SK-N-SH (cell line): Measurements from ENCODE around the gene HSPB7. TPM values are rescaled to one million over a fixed set of nuclear protein-coding genes. Genes with fewer than 3 reads are reported as not detected.

Experiments
- CTCF ChIA-PET: fragments of 300-600, 350-600 bp; formaldehyde crosslinking; extraction: SDS; loops from one replicate; lab custom pipeline; 2021; lab: Yijun Ruan, JAX
- POLR2A ChIA-PET: fragments of 350-600 bp; sonication (Branson Sonifier 250); formaldehyde crosslinking; extraction: SDS; loops from one replicate; lab custom pipeline; 2020; ENCODE audit warnings: antibody characterized with exemption, inconsistent platforms; lab: Yijun Ruan, JAX
- DNase-seq: peaks from one replicate; pipeline ENCODE4 v3.0.0; 2012
- H2AFZ ChIP-seq: fragments of 200-600 bp; sonication (generic); 2 replicates; pipeline ENCODE4 v1.8.1; 2016; ENCODE audit warnings: antibody characterized with exemption, mild to moderate bottlenecking, low read depth
- H3F3A ChIP-seq: fragments of 200-600 bp; sonication (generic); replicated peaks from 2 replicates; pipeline ENCODE3; 2016; ENCODE audit warnings: antibody characterized with exemption, mild to moderate bottlenecking; ENCODE audit not compliant: insufficient read depth
- H3K27ac ChIP-seq, 2 experiments: fragments of 200-500 bp in 1 of 2; fragments of 200-600 bp in 1 of 2; sonication (Bioruptor generic) in 1 of 2; sonication (generic), shearing (Covaris generic) in 1 of 2; 2 replicates each; pipeline versions ENCODE4 v1.5.1 to v1.6.1; 2014 to 2016; ENCODE audit warnings: low read depth in 2 of 2, inconsistent platforms in 1 of 2, low read length in 1 of 2, mild to moderate bottlenecking in 1 of 2, mixed read lengths in 1 of 2
- H3K27me3 ChIP-seq: fragments of 200-600 bp; sonication (generic), shearing (Covaris generic); 2 replicates; pipeline ENCODE4 v1.6.1; 2016; ENCODE audit warnings: mixed run types; ENCODE audit not compliant: insufficient read depth
- H3K36me3 ChIP-seq, 2 experiments: fragments of 200-500 bp in 1 of 2; fragments of 200-600 bp in 1 of 2; sonication (Bioruptor generic) in 1 of 2; sonication (generic) in 1 of 2; replicated peaks in 1 of 2; 2 replicates each; pipeline versions ENCODE3 to v1.5.1; 2014 to 2016; ENCODE audit warnings: low read length in 1 of 2, mild to moderate bottlenecking in 1 of 2; ENCODE audit not compliant: insufficient read depth in 2 of 2, control insufficient read depth in 1 of 2
- H3K4me1 ChIP-seq, 2 experiments: fragments of 200-500 bp in 1 of 2; fragments of 200-600 bp in 1 of 2; sonication (Bioruptor generic) in 1 of 2; sonication (generic), shearing (Covaris generic) in 1 of 2; 2 replicates each; pipeline versions ENCODE4 v1.5.1 to v1.6.1; 2014 to 2016; ENCODE audit warnings: low read depth in 1 of 2, low read length in 1 of 2, mixed run types in 1 of 2; ENCODE audit not compliant: insufficient read depth in 2 of 2, control insufficient read depth in 1 of 2
- H3K4me2 ChIP-seq: fragments of 200-600 bp; sonication (generic), shearing (Covaris generic); 2 replicates; pipeline ENCODE4 v1.6.1; 2017; ENCODE audit warnings: mixed run types
- H3K4me3 ChIP-seq, 2 experiments: fragments of 200-500 bp in 1 of 2; fragments of 200-600 bp in 1 of 2; sonication (Bioruptor generic) in 1 of 2; sonication (generic), shearing (Covaris generic) in 1 of 2; 2 replicates each; pipeline versions ENCODE4 v1.5.1 to v1.8.1; 2014 to 2016; ENCODE audit warnings: low read depth in 2 of 2, inconsistent platforms in 1 of 2, low read length in 1 of 2, mild to moderate bottlenecking in 1 of 2, mixed read lengths in 1 of 2, moderate library complexity in 1 of 2
- H3K79me2 ChIP-seq: fragments of 200-600 bp; sonication (generic); 2 replicates; pipeline ENCODE4 v1.8.1; 2017; ENCODE audit warnings: mild to moderate bottlenecking; ENCODE audit not compliant: insufficient read depth
- H3K9ac ChIP-seq: fragments of 200-600 bp; sonication (generic); 2 replicates; pipeline ENCODE4 v1.6.1; 2017; ENCODE audit warnings: mixed run types
- H3K9me2 ChIP-seq: fragments of 200-600 bp; sonication (generic); 2 replicates; pipeline ENCODE4 v1.6.1; 2017; ENCODE audit warnings: mixed run types
- H3K9me3 ChIP-seq: fragments of 200-600 bp; sonication (generic); 2 replicates; pipeline ENCODE4 v1.6.1; 2017; ENCODE audit warnings: mixed run types, mild to moderate bottlenecking, moderate library complexity
- H4K20me1 ChIP-seq: fragments of 200-600 bp; sonication (generic); 2 replicates; pipeline ENCODE4 v1.6.1; 2017; ENCODE audit warnings: mild to moderate bottlenecking, mixed run types; ENCODE audit not compliant: insufficient read depth
- CHD2 ChIP-seq: fragments of 150-350 bp; IDR thresholded peaks from 2 replicates; pipeline ENCODE4 v1.6.1; 2018; ENCODE audit warnings: low read length; ENCODE audit not compliant: partially characterized antibody
- ELF1 ChIP-seq: IDR thresholded peaks from 2 replicates; pipeline ENCODE4 v1.4.0; 2012
- EP300 ChIP-seq, 2 experiments: IDR thresholded peaks; 2 replicates each; pipeline versions ENCODE4 v1.4.0 to v1.6.1; 2012; ENCODE audit warnings: borderline replicate concordance in 1 of 2, low read depth in 1 of 2, low read length in 1 of 2
- FOXM1 ChIP-seq: IDR thresholded peaks from 2 replicates; pipeline ENCODE4 v1.4.0; 2012; ENCODE audit warnings: low read depth, mild to moderate bottlenecking
- GATA2 ChIP-seq: sonication (generic); formaldehyde crosslinking; IDR thresholded peaks from 2 replicates; pipeline ENCODE4 v1.5.0; 2020; ENCODE audit warnings: mild to moderate bottlenecking, missing genetic modification reagents
- JUND ChIP-seq: IDR thresholded peaks from 2 replicates; pipeline ENCODE4 v1.4.0; 2012
- MXI1 ChIP-seq: IDR thresholded peaks from 2 replicates; pipeline ENCODE4 v1.6.1; 2012; ENCODE audit warnings: mild to moderate bottlenecking, low read depth, low read length, improper control_type of control experiment
- PBX3 ChIP-seq: IDR thresholded peaks from 2 replicates; pipeline ENCODE4; 2012
- RCOR1 ChIP-seq: fragments of 150-350 bp; IDR thresholded peaks from 2 replicates; pipeline ENCODE4 v1.6.1; 2017; ENCODE audit warnings: antibody characterized with exemption, low read length
- TAF1 ChIP-seq: IDR thresholded peaks from 2 replicates; pipeline ENCODE4 v1.6.1; 2012; ENCODE audit warnings: low read depth, mild to moderate bottlenecking, low read length, moderate library complexity, borderline replicate concordance
- USF1 ChIP-seq: IDR thresholded peaks from 2 replicates; pipeline ENCODE4 v1.4.0; 2012; ENCODE audit warnings: low read depth, borderline replicate concordance
- YY1 ChIP-seq: IDR thresholded peaks from 2 replicates; pipeline ENCODE4 v1.4.0; 2012; ENCODE audit warnings: low read depth, mild to moderate bottlenecking
- ZBTB33 ChIP-seq: IDR thresholded peaks from 2 replicates; pipeline ENCODE4 v1.4.0; 2012; ENCODE audit warnings: low read depth, borderline replicate concordance
- WGBS: methylation state at CpG from one replicate; pipeline ENCODE4 v1.1.6; 2017; ENCODE audit warnings: low lambda C conversion rate; 5-methylcytosine and 5-hydroxymethylcytosine counted together
- polyA plus RNA-seq, 3 experiments: library from polyadenylated mRNA; depleted of rRNA; stranded (reverse); fragments of >200 nt; gene quantifications; 2 replicates each; pipeline ENCODE4 v1.2.3, GENCODE V29; 2012

HSPB7 gene
- polyA plus RNA-seq, 1 of the 3 experiments (the other 2 are of a cell fraction): 0.05 TPM

- no peaks in the 10 kb centered on the region for H3K79me2 ChIP-seq
- no peak overlapping the region for H3K4me3 ChIP-seq
- H3K36me3 ChIP-seq: no peaks in the 10 kb centered on the region
- peaks cover 0 to 11% of the 10 kb centered on the region in 2 experiments; a peak in 1 of 4 replicates for H3K4me1 ChIP-seq
- H3K9ac ChIP-seq: no peak overlapping the region
- POLR2A ChIA-PET: no interaction called here
- H3K9me3 ChIP-seq: no peaks in the 10 kb centered on the region
- 71% methylated on average over 19 of the region's 19 CpGs for WGBS
- no peaks in the 10 kb centered on the region for H3K27me3 ChIP-seq
- TF ChIP-seq EP300 (IDR thresholded peaks at IDR 0.05; ENCODE audit: borderline replicate concordance in 1 of 2, low read depth in 1 of 2, low read length in 1 of 2): no peak
- TF ChIP-seq GATA2 (CRISPR knock-in tag): no peak
- TF ChIP-seq TAF1: no peak
- no peak for TF ChIP-seq USF1
- no peak for TF ChIP-seq JUND
- TF ChIP-seq RCOR1: no peak
- TF ChIP-seq ZBTB33: no peak
- no peak for TF ChIP-seq CHD2
- TF ChIP-seq PBX3: no peak
- TF ChIP-seq YY1: no peak
- TF ChIP-seq FOXM1: no peak
- TF ChIP-seq ELF1: no peak
- TF ChIP-seq MXI1: no peak
- H3K27ac ChIP-seq: no peak overlapping the region
- no peak for DNase-seq
- no peaks in the 10 kb centered on the region for H4K20me1 ChIP-seq
- CTCF ChIA-PET: no interaction called here
- no peak overlapping the region for H2AFZ ChIP-seq
- no peak overlapping the region for H3K4me2 ChIP-seq
- H3F3A ChIP-seq: no peaks in the 10 kb centered on the region
- H3K9me2 ChIP-seq: no peaks in the 10 kb centered on the region
Observed at GRCh38 chr1:16028237-16029002, 10.6 kb upstream of the HSPB7 start.
